MM.1S (cell line): ENCODE data around the gene SIGLEC8.

ENCODE experiments used
- DNase-seq: peaks from one replicate; pipeline ENCODE4 v3.0.0-alpha.2; 2015
- H2AFZ ChIP-seq: fragments of 300-600 bp; sonication (generic); 2 replicates; pipeline ENCODE4 v1.6.0; 2016; ENCODE audit warnings: antibody characterized with exemption, low read length
- H3F3A ChIP-seq: fragments of 300-600 bp; sonication (generic); 2 replicates; pipeline ENCODE4 v1.6.1; 2016; ENCODE audit warnings: mild to moderate bottlenecking, antibody characterized with exemption, low read length, moderate library complexity, mixed read lengths; ENCODE audit not compliant: insufficient read depth
- H3K27ac ChIP-seq: fragments of 300-600 bp; sonication (generic); 2 replicates; pipeline ENCODE4 v1.5.1; 2016; ENCODE audit warnings: mild to moderate bottlenecking, low read length
- H3K27me3 ChIP-seq: fragments of 300-600 bp; sonication (generic); replicated peaks from 2 replicates; pipeline ENCODE4 v1.6.0; 2016; ENCODE audit warnings: low read length; ENCODE audit not compliant: insufficient read depth
- H3K36me3 ChIP-seq: fragments of 300-600 bp; sonication (generic); replicated peaks from 2 replicates; pipeline ENCODE4 v1.6.1; 2016; ENCODE audit warnings: mild to moderate bottlenecking, low read length, mixed read lengths; ENCODE audit not compliant: insufficient read depth
- H3K4me1 ChIP-seq: fragments of 300-600 bp; sonication (generic); 2 replicates; pipeline ENCODE4 v1.6.1; 2016; ENCODE audit warnings: low read length, mixed read lengths
- H3K4me2 ChIP-seq: fragments of 300-600 bp; sonication (generic); 2 replicates; pipeline ENCODE4 v1.6.0; 2016; ENCODE audit warnings: low read depth, low read length
- H3K4me3 ChIP-seq: fragments of 300-600 bp; sonication (generic); 2 replicates; pipeline ENCODE4 v1.5.1; 2016; ENCODE audit warnings: low read length, mixed read lengths
- H3K79me2 ChIP-seq: fragments of 300-600 bp; sonication (generic); 2 replicates; pipeline ENCODE4 v1.6.1; 2016; ENCODE audit warnings: mixed run types, low read length, mixed read lengths
- H3K9ac ChIP-seq: fragments of 300-600 bp; sonication (generic); 2 replicates; pipeline ENCODE4 v1.6.1; 2016; ENCODE audit warnings: low read length, mixed read lengths
- H3K9me2 ChIP-seq: fragments of 300-600 bp; sonication (generic); replicated peaks from 2 replicates; pipeline ENCODE4 v1.6.1; 2016; ENCODE audit warnings: mild to moderate bottlenecking, low read length, mixed read lengths; ENCODE audit not compliant: insufficient read depth
- H3K9me3 ChIP-seq: fragments of 300-600 bp; sonication (generic); replicated peaks from 2 replicates; pipeline ENCODE4 v1.6.1; 2016; ENCODE audit warnings: mild to moderate bottlenecking, low read length, mixed read lengths; ENCODE audit not compliant: insufficient read depth
- H4K20me1 ChIP-seq: fragments of 300-600 bp; sonication (generic); 2 replicates; pipeline ENCODE4 v1.6.1; 2016; ENCODE audit warnings: mild to moderate bottlenecking, low read length, moderate library complexity, mixed read lengths; ENCODE audit not compliant: insufficient read depth
- EZH2 ChIP-seq: fragments of 300-600 bp; sonication (generic); optimal IDR thresholded peaks from 2 replicates; pipeline ENCODE3; 2017; ENCODE audit warnings: low read depth, mild to moderate bottlenecking, antibody characterized with exemption, low read length, mixed read lengths
- EZH2phosphoT487 ChIP-seq: fragments of 300-600 bp; sonication (generic); IDR thresholded peaks from 2 replicates; pipeline ENCODE4 v1.6.1; 2018; ENCODE audit warnings: antibody characterized with exemption, low read length
- TF ChIP-seq, protein P1 (sequence below): fragments of 300-600 bp; sonication (generic); IDR thresholded peaks from 2 replicates; pipeline ENCODE4 v1.5.1; 2016; ENCODE audit warnings: antibody characterized with exemption, low read length, mixed read lengths

The SIGLEC8 gene

GRCh38 chr19:51462681-51463080, 4.4 kb upstream of the SIGLEC8 start:
- DNase-seq, result no peak
- no peaks in the 10 kb centered on the region for H3F3A ChIP-seq
- no peaks in the 10 kb centered on the region for H3K4me1 ChIP-seq
- H2AFZ ChIP-seq, result no peak overlapping the region
- no peaks in the 10 kb centered on the region for H3K36me3 ChIP-seq
- 0 out of 2 replicates have a peak, but pooled peaks cover 3% of the 10 kb centered on the region for H3K27me3 ChIP-seq
- no peaks in the 10 kb centered on the region for H3K9me2 ChIP-seq
- H3K4me2 ChIP-seq, result no peak overlapping the region
- H4K20me1 ChIP-seq, result no peaks in the 10 kb centered on the region
- H3K9me3 ChIP-seq, result no peaks in the 10 kb centered on the region
- no peak for TF ChIP-seq EZH2
- TF ChIP-seq, protein P1, sequence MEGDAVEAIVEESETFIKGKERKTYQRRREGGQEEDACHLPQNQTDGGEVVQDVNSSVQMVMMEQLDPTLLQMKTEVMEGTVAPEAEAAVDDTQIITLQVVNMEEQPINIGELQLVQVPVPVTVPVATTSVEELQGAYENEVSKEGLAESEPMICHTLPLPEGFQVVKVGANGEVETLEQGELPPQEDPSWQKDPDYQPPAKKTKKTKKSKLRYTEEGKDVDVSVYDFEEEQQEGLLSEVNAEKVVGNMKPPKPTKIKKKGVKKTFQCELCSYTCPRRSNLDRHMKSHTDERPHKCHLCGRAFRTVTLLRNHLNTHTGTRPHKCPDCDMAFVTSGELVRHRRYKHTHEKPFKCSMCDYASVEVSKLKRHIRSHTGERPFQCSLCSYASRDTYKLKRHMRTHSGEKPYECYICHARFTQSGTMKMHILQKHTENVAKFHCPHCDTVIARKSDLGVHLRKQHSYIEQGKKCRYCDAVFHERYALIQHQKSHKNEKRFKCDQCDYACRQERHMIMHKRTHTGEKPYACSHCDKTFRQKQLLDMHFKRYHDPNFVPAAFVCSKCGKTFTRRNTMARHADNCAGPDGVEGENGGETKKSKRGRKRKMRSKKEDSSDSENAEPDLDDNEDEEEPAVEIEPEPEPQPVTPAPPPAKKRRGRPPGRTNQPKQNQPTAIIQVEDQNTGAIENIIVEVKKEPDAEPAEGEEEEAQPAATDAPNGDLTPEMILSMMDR, result no peak
- H3K27ac ChIP-seq, result no peak overlapping the region
- no peak overlapping the region for H3K4me3 ChIP-seq
- no peak overlapping the region for H3K9ac ChIP-seq
- H3K79me2 ChIP-seq, result no peaks in the 10 kb centered on the region

DNA sequence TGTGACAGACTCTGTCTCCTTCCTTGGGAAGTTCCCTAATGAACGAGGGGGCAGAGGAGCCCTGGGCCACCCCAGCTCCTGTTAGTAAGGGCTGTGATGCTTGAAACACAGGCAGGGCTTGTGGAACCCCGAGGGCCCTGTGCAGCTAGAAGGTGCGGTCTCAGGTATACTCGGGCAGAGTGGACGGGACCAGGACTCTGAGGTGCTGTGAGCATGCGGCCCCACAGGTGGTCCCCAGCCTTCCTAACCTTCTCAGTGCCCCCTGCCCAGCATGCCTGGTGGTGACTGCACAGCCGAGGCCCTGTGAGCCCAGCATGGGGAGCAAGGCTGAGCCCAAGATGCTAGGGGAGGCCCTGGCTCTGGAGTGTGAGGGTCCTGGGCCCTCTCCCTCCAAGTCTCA, 4.0 kb upstream of the SIGLEC8 start:
- TF ChIP-seq EZH2 (no peak), EZH2phosphoT487 (no peak)
- TF ChIP-seq, protein P1, result no peak
- Histone ChIP-seq H3K36me3 (no peaks in the 10 kb centered on the region), H3K4me2 (no peak overlapping the region), H3K4me1 (no peaks in the 10 kb centered on the region), H3K9me3 (no peaks in the 10 kb centered on the region), H3K79me2 (no peaks in the 10 kb centered on the region), H3K9ac (no peak overlapping the region), H2AFZ (no peak overlapping the region), H3K27me3 (0 out of 2 replicates have a peak, but pooled peaks cover 3% of the 10 kb centered on the region), H3F3A (no peaks in the 10 kb centered on the region), H4K20me1 (no peaks in the 10 kb centered on the region), H3K27ac (no peak overlapping the region), H3K4me3 (no peak overlapping the region), H3K9me2 (no peaks in the 10 kb centered on the region)
- no peak for DNase-seq

DNA sequence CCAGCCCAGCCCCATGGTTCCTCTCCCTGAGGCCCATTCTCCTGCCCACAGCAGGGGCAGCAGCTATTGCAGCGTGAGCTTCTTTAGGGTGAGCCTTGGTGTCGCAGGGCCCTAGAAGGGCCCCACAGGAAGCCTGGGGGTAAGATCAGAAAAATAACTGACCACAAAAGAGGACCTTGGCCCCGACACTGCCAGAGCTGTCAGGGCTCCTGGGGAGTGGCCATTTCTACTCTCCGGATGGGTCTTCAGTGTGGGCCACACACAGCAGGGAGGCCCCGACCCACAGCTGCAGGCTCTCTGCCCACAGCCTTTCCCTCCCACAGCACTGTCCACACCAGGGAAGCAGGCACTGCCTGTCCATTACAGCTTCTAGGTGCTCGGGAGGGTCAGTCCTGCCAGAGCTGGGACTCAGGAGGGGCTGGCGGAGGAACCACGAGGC, 3.5 kb upstream of the SIGLEC8 start:
- no peak overlapping the region for H3K4me2 ChIP-seq
- no peak overlapping the region for H3K27ac ChIP-seq
- TF ChIP-seq, protein P1, result no peak
- TF ChIP-seq EZH2 (no peak), EZH2phosphoT487 (no peak)
- H3K9ac ChIP-seq, result no peak overlapping the region
- H3F3A ChIP-seq, result no peaks in the 10 kb centered on the region
- no peaks in the 10 kb centered on the region for H3K9me2 ChIP-seq
- H4K20me1 ChIP-seq, result no peaks in the 10 kb centered on the region
- no peaks in the 10 kb centered on the region for H3K36me3 ChIP-seq
- DNase-seq, result no peak
- H3K27me3 ChIP-seq, result 0 out of 2 replicates have a peak, but pooled peaks cover 3% of the 10 kb centered on the region
- H3K4me1 ChIP-seq, result no peaks in the 10 kb centered on the region
- H3K9me3 ChIP-seq, result no peaks in the 10 kb centered on the region
- H3K4me3 ChIP-seq, result no peak overlapping the region
- no peak overlapping the region for H2AFZ ChIP-seq
- no peaks in the 10 kb centered on the region for H3K79me2 ChIP-seq
